ENCODE data around the gene UGT1A6. TPM values are rescaled to one million over a fixed set of nuclear protein-coding genes. Genes with fewer than 3 reads are reported as not detected.

UGT1A6 gene
- total RNA-seq, 4 donors from 2014 or later, result 0.31 TPM; not detected in 3

DNA sequence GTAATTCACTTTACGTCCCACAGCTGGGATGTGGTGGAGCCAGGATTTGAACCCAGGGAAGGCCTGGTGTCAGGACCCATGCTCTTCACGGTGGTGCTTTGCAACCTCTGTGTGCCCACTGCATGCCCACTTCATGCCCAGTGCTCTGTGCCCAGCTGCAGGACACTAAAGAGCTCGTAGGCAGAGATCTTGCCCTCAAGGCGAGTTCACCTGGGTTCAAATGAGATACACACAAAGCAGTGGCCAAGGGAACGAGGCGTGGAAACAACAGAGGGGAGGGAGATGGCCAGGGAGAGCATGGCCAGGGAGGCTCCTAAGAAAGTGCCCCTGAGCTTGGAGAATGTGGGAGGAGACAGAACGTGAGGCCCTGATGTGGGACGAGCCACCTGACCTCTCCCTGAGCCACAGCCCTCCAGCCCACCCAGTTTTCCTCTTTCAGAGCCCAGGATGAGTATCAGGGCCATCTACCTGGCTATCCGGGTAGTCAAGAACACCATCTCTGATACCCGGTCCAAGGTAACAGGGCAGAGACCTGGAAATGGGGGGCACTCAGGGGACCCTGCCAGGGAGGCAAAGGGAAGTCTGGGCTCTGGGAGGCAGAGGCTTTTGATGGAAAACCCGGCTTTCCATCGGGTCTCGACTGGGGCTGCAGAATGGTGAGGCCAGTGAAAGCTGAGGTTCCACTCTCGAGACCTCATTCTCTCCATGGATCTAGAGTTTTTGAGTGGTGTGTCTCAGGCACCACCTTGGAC, 105.8 kb downstream of the UGT1A6 start:
- Histone ChIP-seq H3K4me3 (no peak overlapping the region), H3K36me3 (no peaks in the 10 kb centered on the region), H3K27me3 (no peaks in the 10 kb centered on the region), H3K9me3 (no peaks in the 10 kb centered on the region), H3K27ac (no peak overlapping the region), H3K4me1 (no peaks in the 10 kb centered on the region)
- ATAC-seq (no peak), DNase-seq (no peak)
- TF ChIP-seq POLR2A (IDR thresholded peaks at IDR 0.05), result no peak
- TF ChIP-seq, protein P1, sequence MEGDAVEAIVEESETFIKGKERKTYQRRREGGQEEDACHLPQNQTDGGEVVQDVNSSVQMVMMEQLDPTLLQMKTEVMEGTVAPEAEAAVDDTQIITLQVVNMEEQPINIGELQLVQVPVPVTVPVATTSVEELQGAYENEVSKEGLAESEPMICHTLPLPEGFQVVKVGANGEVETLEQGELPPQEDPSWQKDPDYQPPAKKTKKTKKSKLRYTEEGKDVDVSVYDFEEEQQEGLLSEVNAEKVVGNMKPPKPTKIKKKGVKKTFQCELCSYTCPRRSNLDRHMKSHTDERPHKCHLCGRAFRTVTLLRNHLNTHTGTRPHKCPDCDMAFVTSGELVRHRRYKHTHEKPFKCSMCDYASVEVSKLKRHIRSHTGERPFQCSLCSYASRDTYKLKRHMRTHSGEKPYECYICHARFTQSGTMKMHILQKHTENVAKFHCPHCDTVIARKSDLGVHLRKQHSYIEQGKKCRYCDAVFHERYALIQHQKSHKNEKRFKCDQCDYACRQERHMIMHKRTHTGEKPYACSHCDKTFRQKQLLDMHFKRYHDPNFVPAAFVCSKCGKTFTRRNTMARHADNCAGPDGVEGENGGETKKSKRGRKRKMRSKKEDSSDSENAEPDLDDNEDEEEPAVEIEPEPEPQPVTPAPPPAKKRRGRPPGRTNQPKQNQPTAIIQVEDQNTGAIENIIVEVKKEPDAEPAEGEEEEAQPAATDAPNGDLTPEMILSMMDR (IDR thresholded peaks at IDR 0.05 in 4 of 5, conservative IDR thresholded peaks at IDR 0.05 in 1 of 5), result no peak
- intact Hi-C loops (cut with DNase I; ENCODE audit: low total_unique reads), result no loop called here
- in situ Hi-C loops (cut with MboI; ENCODE audit: low sequenced_read_pairs in 4 of 4), result no loop called here

DNA sequence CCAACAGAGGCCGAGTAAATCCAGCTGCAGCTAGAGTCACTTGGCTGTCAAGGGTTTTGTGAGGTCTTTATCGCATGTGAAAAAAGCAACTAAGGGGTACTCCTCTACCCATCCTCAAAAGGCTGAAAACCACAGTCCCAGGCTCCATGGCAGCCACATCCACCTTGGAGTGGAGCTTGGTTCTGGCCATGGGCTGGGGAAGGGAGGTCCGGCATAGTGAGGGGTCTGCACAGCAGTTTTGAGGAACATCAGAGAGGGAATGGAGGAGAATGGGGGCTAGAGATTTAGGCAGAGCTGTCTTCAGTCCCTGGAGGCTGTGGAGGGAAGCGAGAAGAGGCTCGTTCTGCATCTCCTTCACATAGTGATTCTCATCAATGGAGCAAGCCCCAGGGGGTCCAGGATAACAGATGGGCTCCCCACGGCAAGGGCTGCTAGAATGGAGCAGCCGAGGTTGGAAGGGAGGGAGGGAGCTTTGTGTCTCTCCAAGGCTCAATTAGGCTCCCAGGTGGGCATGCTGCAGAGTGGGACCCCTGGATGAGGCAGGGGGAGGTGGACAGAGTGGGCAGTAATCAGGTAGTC, 106.5 kb downstream of the UGT1A6 start:
- Histone ChIP-seq H3K9me3 (no peaks in the 10 kb centered on the region), H3K4me3 (no peak overlapping the region), H3K27ac (no peak overlapping the region), H3K4me1 (no peaks in the 10 kb centered on the region), H3K36me3 (no peaks in the 10 kb centered on the region), H3K27me3 (no peaks in the 10 kb centered on the region)
- no peak for DNase-seq
- TF ChIP-seq, protein P1 (IDR thresholded peaks at IDR 0.05 in 4 of 5, conservative IDR thresholded peaks at IDR 0.05 in 1 of 5), result no peak
- no peak for TF ChIP-seq POLR2A (IDR thresholded peaks at IDR 0.05)
- no peak for ATAC-seq
- intact Hi-C loops (cut with DNase I; ENCODE audit: low total_unique reads) (no loop called here), in situ Hi-C loops (cut with MboI; ENCODE audit: low sequenced_read_pairs in 4 of 4) (no loop called here)

DNA sequence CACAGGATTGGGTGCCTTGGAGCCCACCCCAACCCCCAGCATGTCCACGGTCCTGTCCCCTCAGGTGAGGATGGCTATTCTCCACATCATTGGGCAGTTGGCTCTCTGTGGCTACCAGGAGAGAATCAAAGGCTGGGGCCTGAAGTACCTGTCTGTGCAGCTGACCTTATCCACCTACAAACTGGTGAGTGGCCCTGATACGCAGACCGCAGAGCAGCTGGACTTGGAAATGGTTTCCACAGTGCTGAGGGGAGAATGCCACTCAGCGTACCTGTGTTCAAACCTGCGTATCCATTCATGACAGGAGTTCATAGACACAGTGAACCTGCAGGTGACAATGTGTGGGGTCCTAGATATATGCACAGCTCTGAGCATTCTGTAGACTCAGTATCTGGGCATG, 107.0 kb downstream of the UGT1A6 start:
- no peaks in the 10 kb centered on the region for H3K36me3 ChIP-seq
- in situ Hi-C loops (cut with MboI; ENCODE audit: low sequenced_read_pairs in 4 of 4) (no loop called here), intact Hi-C loops (cut with DNase I; ENCODE audit: low total_unique reads) (no loop called here)
- no peak overlapping the region for H3K27ac ChIP-seq
- TF ChIP-seq, protein P1 (IDR thresholded peaks at IDR 0.05 in 4 of 5, conservative IDR thresholded peaks at IDR 0.05 in 1 of 5), result no peak
- no peak for TF ChIP-seq POLR2A (IDR thresholded peaks at IDR 0.05)
- H3K4me1 ChIP-seq, result no peaks in the 10 kb centered on the region
- no peaks in the 10 kb centered on the region for H3K9me3 ChIP-seq
- no peak overlapping the region for H3K4me3 ChIP-seq
- ATAC-seq, result no peak
- DNase-seq, result no peak
- H3K27me3 ChIP-seq, result no peaks in the 10 kb centered on the region

DNA sequence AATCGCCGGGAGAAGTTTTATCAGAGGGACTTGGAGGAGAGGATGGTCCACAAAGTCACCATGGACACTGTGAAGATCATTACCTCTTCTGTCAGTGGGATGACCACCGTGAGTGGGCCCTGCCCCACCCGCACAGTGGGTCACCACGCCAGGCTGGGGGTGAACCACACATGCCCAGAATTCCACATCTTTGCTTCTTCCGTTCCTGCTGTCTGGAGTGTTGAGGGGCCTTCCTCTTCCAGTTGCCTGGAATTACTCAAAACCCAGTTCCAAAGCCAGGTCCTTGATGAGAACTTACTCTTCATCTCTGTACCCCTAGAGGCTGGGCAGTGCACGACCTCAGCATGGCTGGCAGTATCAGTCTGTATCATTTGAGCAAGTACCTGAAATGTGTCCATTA, 107.5 kb downstream of the UGT1A6 start:
- no peaks in the 10 kb centered on the region for H3K9me3 ChIP-seq
- H3K27ac ChIP-seq, result no peak overlapping the region
- H3K27me3 ChIP-seq, result no peaks in the 10 kb centered on the region
- in situ Hi-C loops (cut with MboI; ENCODE audit: low sequenced_read_pairs in 4 of 4), result no loop called here
- H3K4me3 ChIP-seq, result no peak overlapping the region
- H3K36me3 ChIP-seq, result no peaks in the 10 kb centered on the region
- intact Hi-C loops (cut with DNase I; ENCODE audit: low total_unique reads), result no loop called here
- no peaks in the 10 kb centered on the region for H3K4me1 ChIP-seq
- DNase-seq (no peak), ATAC-seq (no peak)
- TF ChIP-seq, protein P1 (IDR thresholded peaks at IDR 0.05 in 4 of 5, conservative IDR thresholded peaks at IDR 0.05 in 1 of 5), result no peak
- no peak for TF ChIP-seq POLR2A (IDR thresholded peaks at IDR 0.05)
